Measurements from ENCODE around the gene STPG4. TPM values are rescaled to one million over a fixed set of nuclear protein-coding genes. Genes with fewer than 3 reads are reported as not detected.
A peak's percentile ranks its signal among the peaks of the same experiment; 100 is the strongest.

Gene STPG4
- total RNA-seq, 1 experiment from 2014 or later, result 0.13 TPM

DNA sequence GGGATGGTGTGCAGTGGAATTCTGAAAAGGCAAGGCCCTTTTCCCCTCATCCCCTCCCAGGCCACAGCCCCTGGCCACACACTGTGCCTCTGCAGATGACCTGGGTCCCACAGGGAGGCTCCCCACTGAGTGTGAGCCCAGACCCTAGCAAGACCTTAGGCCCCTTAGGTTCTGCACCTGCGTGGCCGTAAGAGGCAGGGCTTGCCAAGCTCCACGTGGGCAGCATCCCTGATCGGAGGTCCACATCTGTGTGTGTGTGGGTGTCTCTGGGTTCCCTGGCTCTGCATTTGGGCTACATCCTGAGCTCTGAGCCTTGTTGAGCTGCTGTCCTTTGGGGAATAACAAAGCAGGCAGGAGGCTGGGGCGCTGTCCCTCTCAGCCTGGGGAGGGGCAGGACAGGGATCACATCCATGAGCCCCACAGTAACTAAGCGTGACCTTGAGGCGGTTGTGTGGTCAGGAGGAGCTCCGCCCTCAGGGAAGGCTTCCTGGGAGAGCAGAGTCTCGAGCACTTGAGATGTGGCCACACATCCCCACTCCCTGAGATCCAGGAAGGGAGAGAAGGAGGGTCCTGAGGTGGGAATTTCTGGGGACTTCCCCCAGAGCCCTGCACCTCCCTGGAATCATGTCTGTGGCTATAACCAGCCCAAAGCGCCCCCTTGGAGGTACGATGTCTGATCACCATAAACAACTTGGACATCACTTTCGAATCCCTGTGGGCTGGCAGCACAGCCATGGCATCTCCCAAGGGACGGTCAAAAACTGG is 84.8 kb downstream of the STPG4 start:
- peak overlapping the region; percentile 89 for H3K18ac ChIP-seq (ENCODE audit: insufficient read length, low read depth, low read length)
- no peaks in the 10 kb centered on the region for H3K79me2 ChIP-seq (ENCODE audit: insufficient read depth, low read length)
- H3K23me2 ChIP-seq (ENCODE audit: insufficient read length, low read depth, low read length, poor library complexity, severe bottlenecking), result no peaks in the 10 kb centered on the region
- no peak overlapping the region for H3K23ac ChIP-seq (ENCODE audit: insufficient read length, low read depth, low read length)
- TF ChIP-seq, protein P1, sequence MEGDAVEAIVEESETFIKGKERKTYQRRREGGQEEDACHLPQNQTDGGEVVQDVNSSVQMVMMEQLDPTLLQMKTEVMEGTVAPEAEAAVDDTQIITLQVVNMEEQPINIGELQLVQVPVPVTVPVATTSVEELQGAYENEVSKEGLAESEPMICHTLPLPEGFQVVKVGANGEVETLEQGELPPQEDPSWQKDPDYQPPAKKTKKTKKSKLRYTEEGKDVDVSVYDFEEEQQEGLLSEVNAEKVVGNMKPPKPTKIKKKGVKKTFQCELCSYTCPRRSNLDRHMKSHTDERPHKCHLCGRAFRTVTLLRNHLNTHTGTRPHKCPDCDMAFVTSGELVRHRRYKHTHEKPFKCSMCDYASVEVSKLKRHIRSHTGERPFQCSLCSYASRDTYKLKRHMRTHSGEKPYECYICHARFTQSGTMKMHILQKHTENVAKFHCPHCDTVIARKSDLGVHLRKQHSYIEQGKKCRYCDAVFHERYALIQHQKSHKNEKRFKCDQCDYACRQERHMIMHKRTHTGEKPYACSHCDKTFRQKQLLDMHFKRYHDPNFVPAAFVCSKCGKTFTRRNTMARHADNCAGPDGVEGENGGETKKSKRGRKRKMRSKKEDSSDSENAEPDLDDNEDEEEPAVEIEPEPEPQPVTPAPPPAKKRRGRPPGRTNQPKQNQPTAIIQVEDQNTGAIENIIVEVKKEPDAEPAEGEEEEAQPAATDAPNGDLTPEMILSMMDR (conservative IDR thresholded peaks at IDR 0.05), result no peak
- peaks cover 42 to 54% of the 10 kb centered on the region in 2 experiments for H3K4me1 Mint-ChIP-seq
- peaks cover 10% of the 10 kb centered on the region; the same call in 1 of the 2 replicates for H3K4me1 ChIP-seq (ENCODE audit: insufficient read depth, low read length)
- no peak overlapping the region for H3K4me3 Mint-ChIP-seq
- H3K4ac ChIP-seq (ENCODE audit: low read depth, low read length), result peak overlapping the region; percentile 78
- H4K5ac ChIP-seq (ENCODE audit: insufficient read length, low read depth, low read length), result no peak overlapping the region
- no peaks in the 10 kb centered on the region for H3K27me3 Mint-ChIP-seq (ENCODE audit: low read depth)
- H2BK12ac ChIP-seq (ENCODE audit: insufficient read length, low read depth, low read length), result peak overlapping the region; percentile 99
- no peak for DNase-seq
- H3K79me1 ChIP-seq (ENCODE audit: insufficient read depth, low read depth, low read length, poor library complexity, severe bottlenecking), result no peaks in the 10 kb centered on the region
- no CpG with 5 or more reads among the region's 13 CpGs for WGBS (ENCODE audit: extremely low coverage, insufficient read length, low lambda C conversion rate)
- H3K14ac ChIP-seq (ENCODE audit: insufficient read depth, low read length), result peak overlapping the region; percentile 80
- no peak overlapping the region for H3K4me2 ChIP-seq (ENCODE audit: insufficient read depth, insufficient read length, low read length)
- H3K27ac ChIP-seq (ENCODE audit: insufficient read length, low read depth, low read length), result no peak overlapping the region
- no peaks in the 10 kb centered on the region for H3K27me3 ChIP-seq (ENCODE audit: insufficient read depth, low read length)
- no peak overlapping the region for H3K9ac ChIP-seq (ENCODE audit: extremely low read depth, insufficient read length, low read length)
- H2BK20ac ChIP-seq (ENCODE audit: low read depth, low read length, poor library complexity, severe bottlenecking), result no peak overlapping the region
- H3K9me3 Mint-ChIP-seq, result no peaks in the 10 kb centered on the region
- H3T11ph ChIP-seq (ENCODE audit: low read length), result no peak overlapping the region
- peak overlapping the region; percentile 53 for H4K91ac ChIP-seq (ENCODE audit: insufficient read length, low read depth, low read length)
- H2AK5ac ChIP-seq (ENCODE audit: insufficient read length, low read length), result peak overlapping the region; percentile 37
- no peaks in the 10 kb centered on the region for H3K9me3 ChIP-seq (ENCODE audit: control insufficient read depth, low read depth, low read length)
- H3K36me3 Mint-ChIP-seq (ENCODE audit: insufficient read depth in 1 of 3, low read depth in 3 of 3), result peaks cover 0 to 3% (median 0%) of the 10 kb centered on the region in 3 experiments; a peak in 1 of 7 replicates
- H3K27ac Mint-ChIP-seq, result peak overlapping the region in 2 of 3 experiments; percentile 80 to 88; a peak in 2 of 7 replicates
- H4K8ac ChIP-seq (replicated peaks; ENCODE audit: insufficient read length, low read depth, low read length), result no peak overlapping the region
- peak overlapping the region; percentile 7 for H2BK5ac ChIP-seq (ENCODE audit: insufficient read length, low read length)
- no peak overlapping the region for H2BK120ac ChIP-seq (ENCODE audit: low read depth, low read length, poor library complexity, severe bottlenecking)
- H2BK15ac ChIP-seq (ENCODE audit: low read depth, low read length), result no peak overlapping the region
- H4K20me1 ChIP-seq (ENCODE audit: control insufficient read depth, insufficient read depth, insufficient read length), result no peaks in the 10 kb centered on the region
- no peak overlapping the region for H3K56ac ChIP-seq (ENCODE audit: insufficient read length, low read depth, low read length)
- H2AFZ ChIP-seq (ENCODE audit: low read length), result no peak overlapping the region
